Mesenchymal stem cell (in vitro differentiated cells and primary cell): ENCODE data around the gene BAHCC1.

Experiments
- DNase-seq: peaks from one replicate; pipeline ENCODE4 v3.0.0-alpha.2; 2013
- H2AFZ ChIP-seq: one replicate; pipeline ENCODE4 v1.6.1; 2013; ENCODE audit warnings: low read depth, mild to moderate bottlenecking, control low read depth, inconsistent platforms, low read length, moderate library complexity
- H2AK5ac ChIP-seq: 2 replicates; pipeline ENCODE4 v1.6.1; 2013; ENCODE audit warnings: low read length, moderate library complexity, mild to moderate bottlenecking, inconsistent platforms; ENCODE audit not compliant: severe bottlenecking
- H2BK120ac ChIP-seq: one replicate; pipeline ENCODE4 v1.6.1; 2013; ENCODE audit warnings: low read depth, mild to moderate bottlenecking, inconsistent platforms, low read length, moderate library complexity
- H2BK12ac ChIP-seq, 2 experiments: one replicate each; pipeline ENCODE4 v1.6.1; 2013; ENCODE audit warnings: inconsistent platforms in 2 of 2, low read length in 2 of 2, mild to moderate bottlenecking in 2 of 2, moderate library complexity in 2 of 2, control low read depth in 1 of 2
- H2BK15ac ChIP-seq: one replicate; pipeline ENCODE4 v1.6.1; 2013; ENCODE audit warnings: mild to moderate bottlenecking, low read depth, inconsistent platforms; ENCODE audit not compliant: poor library complexity, severe bottlenecking
- H2BK5ac ChIP-seq: 2 replicates; pipeline ENCODE4 v1.6.1; 2013; ENCODE audit warnings: low read depth, mild to moderate bottlenecking, low read length, control low read depth, inconsistent platforms; ENCODE audit not compliant: poor library complexity, severe bottlenecking
- H3K14ac ChIP-seq, 2 experiments: one replicate each; pipeline ENCODE4 v1.6.1; 2013; ENCODE audit warnings: inconsistent platforms in 2 of 2, low read length in 2 of 2, control low read depth in 1 of 2, mild to moderate bottlenecking in 1 of 2, moderate library complexity in 1 of 2
- H3K18ac ChIP-seq, 2 experiments: one replicate each; pipeline ENCODE4 v1.6.1; 2013; ENCODE audit warnings: inconsistent platforms in 2 of 2, low read length in 2 of 2, control low read depth in 1 of 2, low read depth in 1 of 2, mild to moderate bottlenecking in 1 of 2
- H3K23ac ChIP-seq, 2 experiments: one replicate each; pipeline ENCODE4 v1.6.1; 2013; ENCODE audit warnings: inconsistent platforms in 2 of 2, low read length in 2 of 2, mild to moderate bottlenecking in 2 of 2, moderate library complexity in 2 of 2, control low read depth in 1 of 2
- H3K27ac ChIP-seq: 2 replicates; pipeline ENCODE4 v1.5.1; 2013; ENCODE audit warnings: mild to moderate bottlenecking, moderate library complexity, low read length, control low read depth, inconsistent platforms; ENCODE audit not compliant: poor library complexity, severe bottlenecking
- H3K27me3 ChIP-seq, 2 experiments: 2 replicates each; pipeline versions ENCODE4 v1.6.1 to v1.7.0; 2013; ENCODE audit warnings: low read length in 2 of 2, mild to moderate bottlenecking in 2 of 2, moderate library complexity in 2 of 2, control low read depth in 1 of 2, inconsistent platforms in 1 of 2; ENCODE audit not compliant: control insufficient read depth in 1 of 2, insufficient read depth in 1 of 2
- H3K36me3 ChIP-seq, 2 experiments: 2 replicates each; pipeline versions ENCODE4 v1.6.1 to v1.7.0; 2013; ENCODE audit warnings: low read length in 2 of 2, control low read depth in 1 of 2, inconsistent platforms in 1 of 2, low read depth in 1 of 2, mild to moderate bottlenecking in 1 of 2; ENCODE audit not compliant: insufficient read depth in 2 of 2, control insufficient read depth in 1 of 2
- H3K4ac ChIP-seq, 2 experiments: one replicate each; pipeline ENCODE4 v1.6.1; 2013; ENCODE audit warnings: inconsistent platforms in 2 of 2, low read length in 2 of 2, mild to moderate bottlenecking in 2 of 2, moderate library complexity in 2 of 2, control low read depth in 1 of 2, low read depth in 1 of 2
- H3K4me1 ChIP-seq: 2 replicates; pipeline ENCODE4 v1.6.1; 2013; ENCODE audit warnings: low read depth, low read length, control low read depth; ENCODE audit not compliant: control insufficient read depth, insufficient read depth
- H3K4me2 ChIP-seq: 2 replicates; pipeline ENCODE4 v1.6.1; 2013; ENCODE audit warnings: low read length, mild to moderate bottlenecking, inconsistent platforms; ENCODE audit not compliant: poor library complexity, severe bottlenecking
- H3K4me3 ChIP-seq, 2 experiments: 2 replicates each; pipeline versions ENCODE4 v1.5.1 to v1.7.0; 2013; ENCODE audit warnings: low read length in 2 of 2, mild to moderate bottlenecking in 2 of 2, control low read depth in 1 of 2, low read depth in 1 of 2; ENCODE audit not compliant: insufficient read depth in 1 of 2
- H3K79me1 ChIP-seq: replicated peaks from 2 replicates; pipeline ENCODE4 v1.6.1; 2013; ENCODE audit warnings: mild to moderate bottlenecking, control low read depth, low read length, inconsistent platforms; ENCODE audit not compliant: poor library complexity, severe bottlenecking
- H3K9ac ChIP-seq: 2 replicates; pipeline ENCODE4 v1.7.0; 2013; ENCODE audit warnings: mild to moderate bottlenecking, low read length, moderate library complexity
- H3K9me3 ChIP-seq: 2 replicates; pipeline ENCODE4 v1.7.0; 2013; ENCODE audit warnings: mild to moderate bottlenecking, low read length; ENCODE audit not compliant: control insufficient read depth
- H4K8ac ChIP-seq: one replicate; pipeline ENCODE4 v1.6.1; 2013; ENCODE audit warnings: inconsistent platforms, mild to moderate bottlenecking, low read length, moderate library complexity
- H4K91ac ChIP-seq: one replicate; pipeline ENCODE4 v1.6.1; 2013; ENCODE audit warnings: mild to moderate bottlenecking, low read length, inconsistent platforms
- WGBS: methylation state at CpG from one replicate; pipeline ENCODE4 v1.1.7; 2013; ENCODE audit warnings: mixed read lengths; 5-methylcytosine and 5-hydroxymethylcytosine counted together

The BAHCC1 gene

DNA sequence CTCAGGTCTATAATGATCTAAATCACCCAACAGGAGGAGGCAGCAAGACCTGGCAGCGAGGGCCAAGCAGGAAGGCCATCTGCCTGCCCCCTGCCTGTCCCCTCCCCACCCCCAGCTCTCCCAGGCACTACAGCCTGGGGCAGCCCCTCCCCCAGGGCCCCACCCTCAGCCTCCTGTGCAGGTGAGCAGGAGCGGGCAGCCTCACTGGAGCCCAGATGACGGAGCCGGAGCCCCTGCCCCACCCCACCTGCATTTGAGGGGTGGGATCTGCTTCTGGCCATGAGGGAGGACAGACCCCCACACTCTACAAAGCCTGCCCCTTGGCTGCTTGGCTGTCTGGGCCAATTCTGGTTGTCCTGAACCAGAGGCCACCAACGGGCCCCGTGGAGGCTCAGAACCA is 12.4 kb upstream of the BAHCC1 start:
- Histone ChIP-seq H3K4me1 (peaks cover 13% of the 10 kb centered on the region), H3K14ac (no peak overlapping the region), H3K23ac (no peak overlapping the region), H4K8ac (no peak overlapping the region), H3K4ac (no peak overlapping the region), H3K27me3 (peaks cover 11 to 12% of the 10 kb centered on the region in 2 experiments), H3K18ac (no peak overlapping the region), H2BK12ac (no peak overlapping the region), H3K9me3 (no peaks in the 10 kb centered on the region), H4K91ac (peak overlapping the region; percentile 40), H2AK5ac (no peak overlapping the region), H3K27ac (no peak overlapping the region), H2BK15ac (peak overlapping the region; percentile 18), H3K36me3 (no peaks in the 10 kb centered on the region), H2BK120ac (no peak overlapping the region), H2AFZ (no peak overlapping the region), H3K4me2 (no peak overlapping the region), H3K9ac (no peak overlapping the region), H3K79me1 (no peaks in the 10 kb centered on the region), H2BK5ac (no peak overlapping the region), H3K4me3 (no peak overlapping the region)
- DNase-seq: no peak
- WGBS: 95% methylated on average over 6 of the region's 6 CpGs

DNA sequence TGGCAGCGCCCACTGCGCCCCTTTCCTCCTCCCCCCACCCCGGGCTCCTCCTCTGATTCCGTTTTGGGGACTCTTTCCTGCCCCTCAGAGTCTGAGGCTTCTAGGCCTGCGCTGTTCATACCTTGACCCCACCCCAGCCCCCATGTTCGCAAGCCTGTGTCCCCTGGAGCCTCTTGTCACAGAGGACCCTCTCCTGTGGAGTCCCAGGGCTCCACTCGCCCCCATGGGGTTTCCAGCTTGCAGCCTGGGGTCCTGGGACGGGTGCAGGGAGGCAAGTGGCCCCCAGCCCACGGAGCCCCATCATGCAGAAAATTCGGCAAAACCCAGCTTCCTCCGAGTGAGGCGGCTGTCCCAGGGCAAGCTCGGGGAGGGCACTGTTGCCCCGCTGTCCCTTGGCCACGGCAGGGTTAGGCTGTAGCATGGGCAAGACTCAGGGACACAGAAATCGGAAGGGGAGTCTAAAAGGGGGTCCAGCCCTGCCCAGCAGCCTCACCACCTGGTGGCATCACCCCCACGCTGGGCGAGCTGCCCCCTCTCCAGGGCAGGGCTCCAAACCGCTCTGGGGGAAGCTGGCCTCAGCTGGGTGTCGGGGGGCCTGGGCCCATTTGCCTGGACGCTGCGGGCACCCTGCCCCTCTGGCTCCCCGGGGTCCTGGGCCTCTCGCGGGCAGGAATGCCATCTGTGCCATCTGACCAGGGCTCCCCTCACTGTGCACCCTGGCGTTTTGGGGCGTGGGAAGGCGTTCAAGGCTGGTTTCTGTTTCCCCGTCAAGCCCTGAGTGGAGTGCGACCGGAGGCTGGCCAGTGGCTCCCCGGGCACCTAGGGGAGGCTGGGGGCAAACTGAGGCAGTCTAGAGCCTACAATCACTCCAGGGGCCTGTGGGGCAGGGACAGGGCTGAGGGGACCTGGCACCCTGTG is 11.5 kb upstream of the BAHCC1 start:
- Histone ChIP-seq H2BK12ac (peak overlapping the region in 1 of 2 experiments; percentile 24), H3K27ac (no peak overlapping the region), H3K9me3 (no peaks in the 10 kb centered on the region), H3K79me1 (peaks cover 8% of the 10 kb centered on the region), H4K91ac (peak overlapping the region; percentile 53), H3K18ac (no peak overlapping the region), H3K4me2 (no peak overlapping the region), H3K4ac (no peak overlapping the region), H2AFZ (no peak overlapping the region), H3K9ac (no peak overlapping the region), H2BK5ac (no peak overlapping the region), H2BK15ac (peak overlapping the region; percentile 18), H3K36me3 (no peaks in the 10 kb centered on the region), H2BK120ac (no peak overlapping the region), H3K27me3 (peaks cover 11 to 12% of the 10 kb centered on the region in 2 experiments), H2AK5ac (no peak overlapping the region), H4K8ac (no peak overlapping the region), H3K4me1 (peaks cover 21% of the 10 kb centered on the region), H3K4me3 (peak overlapping the region in 1 of 2 experiments; percentile 3), H3K23ac (no peak overlapping the region), H3K14ac (no peak overlapping the region)
- no peak for DNase-seq
- WGBS: 93% methylated on average over 32 of the region's 32 CpGs

DNA sequence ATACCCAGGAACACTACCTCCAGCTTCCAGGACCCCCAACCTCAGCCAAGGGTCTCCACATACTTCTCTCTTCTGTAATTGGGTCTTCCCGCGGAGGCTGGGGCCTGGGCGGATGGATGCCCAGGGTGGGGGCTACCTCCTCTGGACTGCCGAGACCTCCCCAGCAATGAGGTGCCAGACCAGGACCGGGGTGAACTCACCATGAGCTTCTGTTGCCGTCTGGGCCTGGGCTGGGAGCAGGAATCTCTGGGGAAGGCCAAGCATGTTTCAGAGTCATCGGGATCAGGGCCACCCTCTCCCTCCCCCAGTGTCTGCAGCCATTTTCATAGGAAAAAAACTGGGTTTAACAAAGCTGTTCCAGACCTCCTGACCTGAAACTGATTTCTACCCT is 10.3 kb upstream of the BAHCC1 start:
- Histone ChIP-seq H3K4me2 (no peak overlapping the region), H3K4me3 (no peak overlapping the region), H2AK5ac (no peak overlapping the region), H2AFZ (no peak overlapping the region), H3K18ac (no peak overlapping the region), H3K36me3 (no peaks in the 10 kb centered on the region), H2BK5ac (no peak overlapping the region), H3K79me1 (peaks cover 10% of the 10 kb centered on the region), H4K8ac (no peak overlapping the region), H3K4me1 (peaks cover 29% of the 10 kb centered on the region), H2BK120ac (no peak overlapping the region), H2BK15ac (peak overlapping the region; percentile 26), H2BK12ac (peak overlapping the region in 1 of 2 experiments; percentile 22), H3K9ac (no peak overlapping the region), H4K91ac (peak overlapping the region; percentile 72), H3K27ac (no peak overlapping the region), H3K14ac (no peak overlapping the region), H3K23ac (no peak overlapping the region), H3K27me3 (peaks cover 11 to 12% of the 10 kb centered on the region in 2 experiments), H3K4ac (peak overlapping the region in 1 of 2 experiments; percentile 71), H3K9me3 (no peaks in the 10 kb centered on the region)
- 95% methylated on average over 7 of the region's 7 CpGs for WGBS
- DNase-seq: no peak

DNA sequence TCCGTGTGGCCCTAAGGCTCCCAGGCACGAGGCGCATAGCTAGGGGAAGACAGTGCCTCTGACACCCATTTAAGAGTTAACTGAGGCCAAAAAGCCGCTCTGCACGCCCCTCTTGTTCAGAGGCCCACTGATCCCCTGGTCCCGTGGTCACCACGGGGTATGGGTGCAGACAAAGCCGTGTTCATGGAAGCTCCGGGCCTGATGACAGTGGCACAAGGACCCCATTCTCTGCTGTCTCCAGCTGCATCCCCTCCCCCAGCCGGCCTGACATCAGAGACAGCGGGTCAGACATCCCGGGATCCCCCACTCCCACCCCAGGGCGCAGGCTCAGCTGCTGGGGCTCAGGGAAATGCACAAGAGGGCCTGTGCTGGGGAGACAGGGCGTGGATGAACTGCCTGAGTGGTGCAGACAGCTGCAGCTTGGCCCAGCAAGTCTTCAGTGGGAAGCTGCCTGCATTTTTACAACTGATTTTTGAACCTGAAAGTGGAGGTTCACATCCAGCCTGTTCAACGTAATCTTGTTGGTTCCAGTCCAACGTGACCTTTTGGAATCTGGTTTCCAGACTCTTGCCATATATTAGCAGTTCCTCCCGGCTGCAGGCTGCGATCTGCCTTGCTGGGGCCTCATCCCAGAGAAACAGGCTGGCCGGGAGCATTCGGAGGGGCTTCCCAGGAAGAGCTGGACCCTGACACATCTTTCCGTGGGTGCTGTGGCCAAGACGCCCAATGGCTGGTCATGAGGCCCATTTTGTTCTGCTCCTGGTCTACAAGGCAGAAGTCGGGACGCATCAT is 9.7 kb upstream of the BAHCC1 start:
- Histone ChIP-seq H3K9ac (peak overlapping the region; percentile 95), H2BK120ac (peak overlapping the region; percentile 100), H4K91ac (peak overlapping the region; percentile 72), H3K18ac (peak overlapping the region; percentile 98 to 99), H3K4me1 (peaks cover 31% of the 10 kb centered on the region), H3K9me3 (no peaks in the 10 kb centered on the region), H2BK15ac (peak overlapping the region; percentile 26), H2BK12ac (peak overlapping the region; percentile 28 to 89), H2AFZ (no peak overlapping the region), H3K14ac (peak overlapping the region in 1 of 2 experiments; percentile 14), H3K23ac (no peak overlapping the region), H3K4me2 (no peak overlapping the region), H3K4me3 (peak overlapping the region in 1 of 2 experiments; percentile 44), H4K8ac (no peak overlapping the region), H3K36me3 (peaks cover 0 to 5% of the 10 kb centered on the region in 2 experiments), H3K79me1 (peaks cover 13% of the 10 kb centered on the region), H3K27me3 (peaks cover 7 to 8% of the 10 kb centered on the region in 2 experiments), H2AK5ac (no peak overlapping the region), H2BK5ac (no peak overlapping the region), H3K27ac (no peak overlapping the region), H3K4ac (peak overlapping the region; percentile 62 to 71)
- DNase-seq: no peak
- 77% methylated on average over 24 of the region's 24 CpGs for WGBS
